Suprapubic skin (tissue), 4 donors: ENCODE measurements around the gene SLC25A47. TPM values are rescaled to one million over a fixed set of nuclear protein-coding genes. Genes with fewer than 3 reads are reported as not detected.

Source experiments
- DNase-seq, 2 donors: peaks; one replicate each; pipeline ENCODE4 v3.0.0-alpha.2; 2019; ENCODE audit warnings: low spot score in 2 of 2
- H3K27ac ChIP-seq: fragments of 200-600 bp; sonication (generic); one replicate; pipeline ENCODE4 v1.5.1; 2019
- H3K27me3 ChIP-seq: fragments of 200-600 bp; sonication (generic); one replicate; pipeline ENCODE4 v1.5.1; 2019
- H3K36me3 ChIP-seq: fragments of 200-600 bp; sonication (generic); one replicate; pipeline ENCODE4 v1.5.1; 2019
- H3K4me1 ChIP-seq: fragments of 200-600 bp; sonication (generic); one replicate; pipeline ENCODE4 v1.5.1; 2019
- H3K4me3 ChIP-seq: fragments of 200-600 bp; sonication (generic); one replicate; pipeline ENCODE4 v1.5.1; 2019; ENCODE audit warnings: mild to moderate bottlenecking
- H3K9me3 ChIP-seq: fragments of 200-600 bp; sonication (generic); one replicate; pipeline ENCODE4 v1.5.1; 2019
- CTCF ChIP-seq, 2 donors: fragments of 200-600 bp in 1 of 2; fragments of 450-650 bp in 1 of 2; sonication (generic) in 1 of 2; IDR thresholded peaks; one replicate each; pipeline ENCODE4 v1.5.1; 2016 to 2019; ENCODE audit warnings: antibody characterized with exemption in 2 of 2, mild to moderate bottlenecking in 1 of 2, moderate library complexity in 1 of 2
- EP300 ChIP-seq: sonication (generic); formaldehyde crosslinking; IDR thresholded peaks from one replicate; pipeline ENCODE4 v1.6.1; 2017; ENCODE audit warnings: antibody characterized with exemption
- POLR2A ChIP-seq, 2 donors: fragments of 450-650 bp; IDR thresholded peaks; one replicate each; pipeline ENCODE4 v1.6.1; 2017; ENCODE audit warnings: antibody characterized with exemption in 2 of 2, mild to moderate bottlenecking in 2 of 2, moderate library complexity in 2 of 2
- POLR2AphosphoS5 ChIP-seq, 3 donors: sonication (generic); formaldehyde crosslinking; IDR thresholded peaks; one replicate each; pipeline ENCODE4 v1.6.1; 2017; ENCODE audit warnings: antibody characterized with exemption in 3 of 3
- WGBS: methylation state at CpG from one replicate; pipeline ENCODE4 v1.1.5; 2018; 5-methylcytosine and 5-hydroxymethylcytosine counted together
- total RNA-seq, 4 donors: library from RNA; depleted of rRNA; stranded (reverse); fragments of >200 nt; gene quantifications; one replicate each; pipeline ENCODE4 v1.1.0, GENCODE V29; 2016

The SLC25A47 gene
- total RNA-seq, 4 donors from 2014 or later = 0.30 to 1.4 TPM; not detected in 2

GRCh38 chr14:100375266-100375962 is 52.3 kb downstream of the SLC25A47 start:
- peaks cover 3% of the 10 kb centered on the region for H3K36me3 ChIP-seq
- peaks cover 31% of the 10 kb centered on the region for H3K4me1 ChIP-seq
- no peak for TF ChIP-seq EP300
- TF ChIP-seq POLR2A (IDR thresholded peaks at IDR 0.05) = no peak
- no peak for TF ChIP-seq POLR2AphosphoS5 (IDR thresholded peaks at IDR 0.05)
- TF ChIP-seq CTCF (IDR thresholded peaks at IDR 0.05) = no peak
- no peaks in the 10 kb centered on the region for H3K9me3 ChIP-seq
- peak; percentile 86 to 88 for DNase-seq
- H3K4me3 ChIP-seq = peak overlapping the region; percentile 91
- 3% methylated on average over 17 of the region's 17 CpGs for WGBS
- H3K27ac ChIP-seq = peak overlapping the region; percentile 94
- H3K27me3 ChIP-seq = no peaks in the 10 kb centered on the region

- DNase-seq = peak; percentile 95
- peak within 1 kb of the TSS; percentile 94 for H3K27ac ChIP-seq
- WGBS = under 1% methylated on average over 54 of the region's 74 CpGs
- peaks cover 31% of the 10 kb centered on the region for H3K4me1 ChIP-seq
- no peaks in the 10 kb centered on the region for H3K9me3 ChIP-seq
- peaks cover 8% of the 10 kb centered on the region for H3K36me3 ChIP-seq
- TF ChIP-seq EP300 (no peak), POLR2A (IDR thresholded peaks at IDR 0.05) (peak in 1 of 2 donors; percentile 28), POLR2AphosphoS5 (IDR thresholded peaks at IDR 0.05) (peak in 2 of 3 donors; percentile 74 to 96), CTCF (IDR thresholded peaks at IDR 0.05) (no peak)
- peak within 1 kb of the TSS; percentile 91 for H3K4me3 ChIP-seq
- H3K27me3 ChIP-seq = no peaks in the 10 kb centered on the region
These were observed 53.0 kb downstream of the SLC25A47 start, which contains the start of gene WDR25 for GRCh38 chr14:100375963-100376735. TSS of gene WDR25 (plus strand) at chr14:100376485.

- H3K27me3 ChIP-seq = no peaks in the 10 kb centered on the region
- no peaks in the 10 kb centered on the region for H3K9me3 ChIP-seq
- WGBS = 15% methylated on average over 7 of the region's 7 CpGs
- no peak for TF ChIP-seq POLR2AphosphoS5 (IDR thresholded peaks at IDR 0.05)
- no peak for TF ChIP-seq EP300
- no peak for TF ChIP-seq CTCF (IDR thresholded peaks at IDR 0.05)
- TF ChIP-seq POLR2A (IDR thresholded peaks at IDR 0.05) = no peak
- no peak for DNase-seq
- H3K4me3 ChIP-seq = peak overlapping the region; percentile 91
- H3K27ac ChIP-seq = peak overlapping the region; percentile 94
- peaks cover 14% of the 10 kb centered on the region for H3K36me3 ChIP-seq
- peaks cover 31% of the 10 kb centered on the region for H3K4me1 ChIP-seq
These were observed 53.6 kb downstream of the SLC25A47 start for GRCh38 chr14:100376751-100377171.

Other genes with a start within 250 kb of the SLC25A47 start
- gene DEGS2, start 163.7 kb upstream of the SLC25A47 start, total RNA-seq = 100 to 1,000 TPM in 3 of 4 donors, 10 to 100 TPM in 1; 78.9 to 130 (median 108) TPM
- 10 to 100 TPM; 42.1 to 56.3 (median 48.9) TPM for gene YY1, start 84.2 kb upstream of the SLC25A47 start, total RNA-seq
- gene SLC25A29, start 16.9 kb upstream of the SLC25A47 start, total RNA-seq = 100 to 1,000 TPM in 3 of 4 donors, 10 to 100 TPM in 1; 88.1 to 254 (median 120) TPM
- 10 to 100 TPM in 2 of 4 donors, 1 to 10 TPM in 2; 7.4 to 16.0 (median 10.6) TPM for gene WDR25, start 53.1 kb downstream of the SLC25A47 start, total RNA-seq